ENCODE measurements around the gene PRR5L. TPM values are rescaled to one million over a fixed set of nuclear protein-coding genes. Genes with fewer than 3 reads are reported as not detected.

Gene PRR5L
- polyA plus RNA-seq, 3 donors: 13.2 to 19.7 (median 16.2) TPM

DNA sequence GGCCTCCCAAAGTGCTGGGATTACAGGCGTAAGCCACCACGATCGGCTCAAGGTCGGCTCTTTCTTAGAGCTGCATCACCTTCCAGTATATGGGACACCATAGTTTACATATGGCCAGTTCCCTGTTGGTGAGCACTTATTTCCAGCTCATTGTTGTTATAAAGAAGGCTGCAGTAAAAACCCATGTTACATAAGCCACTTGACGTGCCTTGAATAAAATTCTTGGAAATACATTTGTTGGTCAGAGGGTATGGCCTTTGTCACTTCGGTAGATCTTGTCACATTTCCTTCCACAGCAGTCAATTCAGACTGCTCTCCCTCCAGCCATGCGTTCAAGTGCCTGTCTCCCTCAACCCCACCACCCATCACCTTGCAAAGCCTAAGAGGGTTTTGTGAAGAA lies 92.9 kb downstream of the PRR5L start:
- no peak for DNase-seq (ENCODE audit: extremely low read depth in 1 of 11, low read depth in 9 of 11, low spot score in 4 of 11)

GRCh38 chr11:36389811-36390210 lies 93.7 kb downstream of the PRR5L start:
- DNase-seq (ENCODE audit: extremely low read depth in 1 of 11, low read depth in 9 of 11, low spot score in 4 of 11): no peak

GRCh38 chr11:36390963-36391471 lies 94.9 kb downstream of the PRR5L start:
- DNase-seq (ENCODE audit: extremely low read depth in 1 of 11, low read depth in 9 of 11, low spot score in 4 of 11): no peak

DNA sequence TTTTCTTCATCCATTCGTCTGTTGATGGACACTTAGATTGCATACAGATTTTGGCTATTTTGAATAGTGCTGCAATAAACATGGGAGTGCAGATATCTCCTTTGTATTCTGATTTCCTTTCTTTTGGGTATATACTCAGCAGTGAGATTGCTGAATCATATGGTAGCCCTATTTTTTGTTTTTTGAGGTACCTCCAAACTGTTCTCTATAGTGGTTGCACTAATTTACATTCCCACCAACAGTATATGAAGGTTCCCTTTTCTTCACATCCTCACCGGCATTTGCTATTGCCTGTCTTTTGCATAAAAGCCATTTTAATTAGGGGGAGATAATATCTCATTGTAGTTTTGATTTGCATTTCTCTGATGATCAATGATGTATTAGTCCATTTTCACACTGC lies 96.1 kb downstream of the PRR5L start:
- DNase-seq (ENCODE audit: extremely low read depth in 1 of 11, low read depth in 9 of 11, low spot score in 4 of 11): no peak

GRCh38 chr11:36394056-36394455 lies 98.0 kb downstream of the PRR5L start:
- DNase-seq (ENCODE audit: extremely low read depth in 1 of 11, low read depth in 9 of 11, low spot score in 4 of 11): no peak

DNA sequence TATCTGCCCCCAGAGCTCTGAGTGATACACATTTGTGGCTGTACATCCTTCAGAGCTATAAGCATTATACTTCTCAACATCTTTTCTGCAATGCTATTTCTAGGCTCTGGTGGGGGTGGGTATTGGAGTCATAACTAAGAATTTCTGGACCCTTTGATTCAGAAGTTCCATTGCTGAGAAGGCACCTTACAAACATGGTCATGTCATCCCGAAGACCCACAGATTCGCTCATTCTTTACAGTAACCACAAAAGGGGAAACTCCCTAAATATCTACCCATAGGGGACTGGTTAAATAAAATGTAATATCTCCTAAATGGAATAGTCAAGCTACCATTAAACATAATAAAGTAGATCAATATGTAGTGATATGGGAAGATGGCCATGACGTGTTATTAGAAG lies 98.8 kb downstream of the PRR5L start:
- DNase-seq (ENCODE audit: extremely low read depth in 1 of 11, low read depth in 9 of 11, low spot score in 4 of 11): no peak

GRCh38 chr11:36395978-36396736 lies 100.1 kb downstream of the PRR5L start:
- DNase-seq (ENCODE audit: extremely low read depth in 1 of 11, low read depth in 9 of 11, low spot score in 4 of 11): no peak

DNA sequence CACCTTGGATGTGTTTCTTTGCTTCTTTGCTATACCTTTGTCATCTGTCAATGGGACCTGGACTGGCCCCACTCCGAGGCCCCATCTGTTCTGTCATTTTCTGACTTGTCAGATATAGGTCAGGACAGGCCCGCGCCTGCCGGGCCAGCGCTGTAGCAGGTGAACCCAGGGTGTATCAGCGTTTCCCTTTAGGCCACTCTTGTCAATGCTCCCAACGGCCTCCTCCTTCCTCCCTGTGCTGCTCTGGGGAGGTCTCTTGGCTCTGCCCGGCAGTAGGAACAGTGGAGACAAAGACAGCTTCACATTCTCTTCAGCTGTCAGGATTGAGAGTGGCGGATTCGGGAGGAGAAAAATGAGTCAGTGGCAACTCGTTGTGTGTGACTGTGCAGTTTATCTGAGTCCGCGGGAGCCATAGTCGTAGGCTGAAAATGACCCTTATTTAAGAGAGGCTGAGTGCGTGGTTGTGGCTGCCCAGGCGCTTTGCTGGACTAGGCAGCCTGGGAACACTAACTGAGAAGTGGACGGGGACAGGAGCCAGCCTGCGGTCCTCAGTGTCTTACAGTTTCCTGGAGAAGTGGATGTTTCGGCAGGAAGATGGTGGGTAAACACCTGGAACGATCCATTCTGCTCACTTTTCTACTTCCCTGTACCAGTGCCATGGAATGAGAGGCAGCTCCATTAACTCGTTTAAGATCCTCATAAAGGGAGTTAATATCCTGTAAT lies 102.3 kb downstream of the PRR5L start:
- DNase-seq (ENCODE audit: extremely low read depth in 1 of 11, low read depth in 9 of 11, low spot score in 4 of 11): no peak

DNA sequence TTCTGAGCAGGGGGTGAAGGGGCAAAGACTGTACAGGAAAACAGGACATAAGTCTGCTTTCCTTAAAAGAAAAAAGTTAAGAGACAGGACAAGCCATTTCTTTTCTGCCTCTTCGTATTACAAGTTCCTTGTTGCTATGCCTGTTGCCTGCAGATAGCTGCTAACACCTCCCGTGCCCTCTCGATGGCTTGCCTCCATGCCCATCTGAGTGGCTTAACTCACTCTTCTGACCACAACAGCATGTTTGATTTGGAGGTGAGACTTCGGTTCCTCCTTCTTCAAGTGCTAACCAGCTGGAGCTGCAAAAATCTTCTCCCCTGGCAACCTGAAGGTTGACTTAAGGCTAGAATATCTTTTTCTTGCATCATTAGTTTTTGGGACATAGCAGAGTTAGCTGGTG lies 103.1 kb downstream of the PRR5L start:
- DNase-seq (ENCODE audit: extremely low read depth in 1 of 11, low read depth in 9 of 11, low spot score in 4 of 11): no peak

- DNase-seq (ENCODE audit: extremely low read depth in 1 of 11, low read depth in 9 of 11, low spot score in 4 of 11): no peak
Observed at GRCh38 chr11:36399745-36400144, 103.7 kb downstream of the PRR5L start.

GRCh38 chr11:36400766-36401455 lies 104.8 kb downstream of the PRR5L start:
- no peak for DNase-seq (ENCODE audit: extremely low read depth in 1 of 11, low read depth in 9 of 11, low spot score in 4 of 11)

DNA sequence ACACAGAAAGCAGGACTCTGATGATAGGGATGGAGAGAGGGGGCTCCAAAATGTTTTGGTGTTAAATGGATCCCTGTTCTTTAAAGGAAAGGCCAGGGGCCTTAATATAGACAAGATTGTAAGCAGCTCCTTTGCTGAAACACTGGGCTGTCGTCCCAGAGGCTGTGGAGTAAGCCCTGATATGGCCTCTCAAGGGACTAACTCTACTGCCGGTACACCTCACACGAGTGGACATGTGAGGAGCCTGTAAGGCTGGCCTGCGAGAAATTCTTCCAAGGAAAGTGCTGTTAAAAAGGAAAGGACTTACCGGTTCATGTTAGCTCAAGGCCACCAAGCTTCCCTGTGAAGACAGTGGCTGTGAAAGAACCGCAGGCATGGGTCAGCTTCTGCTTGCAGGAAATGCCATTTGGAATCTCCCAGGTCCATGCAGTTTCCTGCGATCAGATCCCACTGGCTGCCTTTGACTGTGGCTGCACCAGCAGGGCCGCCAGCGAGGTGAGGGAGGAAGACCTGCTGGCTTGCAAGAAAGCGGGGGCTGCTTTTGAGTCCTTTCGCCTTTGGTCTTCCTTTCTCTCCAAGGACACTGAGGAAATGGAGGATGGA lies 106.6 kb downstream of the PRR5L start:
- no peak for DNase-seq (ENCODE audit: extremely low read depth in 1 of 11, low read depth in 9 of 11, low spot score in 4 of 11)

DNA sequence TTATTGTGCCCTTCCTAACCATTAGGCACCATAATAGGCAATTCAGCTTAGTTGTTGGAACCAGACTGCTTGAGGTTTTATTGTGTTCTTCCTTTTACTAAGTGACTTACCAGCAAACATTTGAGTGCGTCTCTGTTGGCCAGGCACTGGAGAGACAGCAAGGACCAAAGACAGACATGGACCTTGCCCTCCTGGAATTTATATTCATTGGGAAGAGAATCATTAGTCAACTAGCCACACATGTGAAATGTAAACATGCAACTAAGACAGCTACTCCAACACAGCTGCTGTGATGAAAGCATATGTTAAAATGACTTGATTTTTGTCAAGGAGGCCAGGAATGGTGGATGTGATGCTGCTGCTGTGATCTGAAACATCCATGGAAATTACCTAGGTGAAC lies 107.6 kb downstream of the PRR5L start:
- no peak for DNase-seq (ENCODE audit: extremely low read depth in 1 of 11, low read depth in 9 of 11, low spot score in 4 of 11)

DNA sequence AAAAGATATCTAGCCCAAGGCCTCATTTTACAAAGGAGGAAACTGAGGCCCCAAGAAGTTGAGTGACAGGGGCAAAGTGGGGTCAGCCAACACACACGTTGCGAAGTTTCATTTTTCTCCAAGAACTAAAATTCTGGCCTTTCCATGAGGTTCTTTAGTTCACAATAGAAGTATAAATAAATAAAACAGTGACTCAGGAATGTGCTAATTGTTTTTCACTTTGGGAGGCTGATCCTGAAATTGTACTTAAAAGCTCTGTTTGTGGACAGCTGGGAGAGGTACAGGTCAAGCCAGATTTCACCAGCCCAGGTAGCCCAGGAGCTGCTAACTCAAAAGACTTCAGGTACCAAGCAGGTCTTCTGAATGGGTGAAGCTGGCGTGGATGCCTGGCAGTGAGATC lies 108.7 kb downstream of the PRR5L start:
- no peak for DNase-seq (ENCODE audit: extremely low read depth in 1 of 11, low read depth in 9 of 11, low spot score in 4 of 11)

DNA sequence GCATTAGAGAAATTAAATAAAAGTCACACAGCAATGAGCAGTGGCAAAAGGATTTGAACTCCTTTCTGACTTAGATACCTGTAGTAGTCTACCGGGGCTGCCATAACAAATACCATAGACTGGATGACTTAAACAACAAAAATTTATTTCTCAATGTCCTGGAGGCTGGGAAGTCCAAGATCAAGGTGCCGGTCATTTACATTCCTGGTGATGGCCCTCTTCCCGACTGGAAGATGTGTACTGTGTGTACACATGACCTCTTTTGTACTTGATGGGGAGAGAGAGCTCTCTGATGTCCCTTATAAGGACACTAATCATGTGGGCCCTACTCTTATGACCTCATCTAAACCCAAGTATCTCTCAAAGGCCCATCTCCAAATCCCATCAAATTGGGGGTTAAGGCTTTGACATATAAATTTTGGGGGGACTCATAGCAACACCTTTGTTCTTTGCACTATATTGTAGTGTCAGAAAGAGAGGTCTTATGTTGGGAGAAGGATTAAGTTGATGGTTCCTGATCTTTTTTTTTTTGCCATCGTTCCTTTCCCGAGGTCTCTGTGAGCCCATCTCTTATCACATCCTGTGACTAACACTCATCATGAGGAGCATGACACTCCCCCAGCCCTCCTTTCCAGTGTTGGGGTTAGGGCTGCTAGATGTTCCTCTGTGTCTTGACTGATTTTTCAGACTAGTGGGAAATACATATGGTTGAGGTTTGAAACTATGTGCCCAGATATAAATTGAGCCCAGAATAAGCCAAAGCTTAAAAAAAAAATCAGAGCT lies 109.7 kb downstream of the PRR5L start:
- DNase-seq (ENCODE audit: extremely low read depth in 1 of 11, low read depth in 9 of 11, low spot score in 4 of 11): no peak

DNA sequence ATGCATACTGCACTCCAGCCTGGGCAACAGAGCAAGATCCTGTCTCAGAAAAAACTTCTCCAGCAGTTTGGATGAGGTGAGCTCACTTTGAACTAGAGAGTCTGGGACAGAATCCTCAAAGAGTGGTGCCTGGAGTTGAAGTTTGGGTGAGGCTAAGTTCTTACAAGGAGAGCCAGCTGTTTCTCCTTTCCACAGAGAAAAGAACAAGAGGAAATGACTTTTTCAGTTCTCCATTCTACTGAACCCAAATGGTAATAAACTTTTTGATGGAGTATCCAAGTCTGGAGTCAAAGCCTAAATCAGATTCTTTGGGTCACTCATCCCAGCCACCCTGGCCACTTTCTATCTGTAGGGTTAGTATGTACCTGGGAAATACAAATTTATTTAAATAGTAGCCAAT lies 111.3 kb downstream of the PRR5L start:
- DNase-seq (ENCODE audit: extremely low read depth in 1 of 11, low read depth in 9 of 11, low spot score in 4 of 11): no peak

DNA sequence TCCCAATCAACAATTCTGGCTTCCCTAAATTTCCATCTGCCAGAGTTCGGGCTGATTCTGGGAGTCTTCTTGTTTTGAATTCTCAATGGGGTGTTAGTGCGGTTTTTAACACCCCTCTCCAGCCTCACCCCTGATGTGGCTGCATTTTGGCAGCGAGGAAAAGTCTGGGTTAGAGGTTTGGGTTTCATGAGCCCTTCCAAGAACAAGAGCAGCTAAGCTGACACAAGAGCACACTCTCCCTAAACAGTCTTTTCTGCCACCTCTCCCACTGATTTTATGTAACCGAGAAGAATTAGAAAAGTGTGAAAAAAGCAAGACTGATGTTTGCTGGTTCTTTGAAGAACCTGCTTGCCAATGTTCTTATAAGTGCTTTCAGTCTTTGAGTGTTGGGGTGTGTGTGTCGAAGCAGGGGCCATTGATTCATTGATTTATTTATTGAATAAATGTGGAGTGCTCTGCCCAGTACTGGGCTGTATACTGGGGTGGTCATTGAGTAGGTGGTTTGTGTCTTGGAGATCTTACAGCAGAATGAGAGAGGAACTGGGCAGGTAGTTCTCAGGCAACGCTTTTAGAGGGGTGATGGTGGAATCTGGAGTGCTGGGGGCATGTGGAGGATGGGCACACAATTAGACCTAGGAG lies 112.5 kb downstream of the PRR5L start:
- DNase-seq (ENCODE audit: extremely low read depth in 1 of 11, low read depth in 9 of 11, low spot score in 4 of 11): no peak

GRCh38 chr11:36409152-36409816 lies 113.2 kb downstream of the PRR5L start:
- DNase-seq (ENCODE audit: extremely low read depth in 1 of 11, low read depth in 9 of 11, low spot score in 4 of 11): peak in 1 of 11 donors; percentile 17
